ENCODE measurements around the gene TBC1D22B.
"Not testable (repeated sequence)": the region's sequence is repeated elsewhere in the genome, so short reads cannot be mapped to it uniquely, and the experiment has no call there.

Gene TBC1D22B

DNA sequence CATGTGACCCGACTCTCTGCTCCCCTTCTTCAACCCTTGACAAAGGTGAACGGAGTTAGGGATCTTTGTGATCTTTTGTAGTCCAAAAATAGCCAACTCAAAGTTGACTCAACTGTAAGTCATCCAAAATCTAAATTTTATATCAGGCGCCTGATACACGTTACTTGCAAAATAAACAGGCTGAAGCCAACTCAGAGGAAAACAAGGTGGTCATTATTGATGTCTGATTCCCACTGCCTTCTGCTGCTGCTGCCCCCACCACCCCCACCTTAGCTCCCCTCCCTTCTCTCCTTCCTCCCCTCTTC, 83.0 kb downstream of the TBC1D22B start:
- Histone ChIP-seq H3K23ac (ENCODE audit: low read length) (no peak overlapping the region), H3K4me1 (ENCODE audit: control insufficient read depth in 1 of 2, insufficient read depth in 2 of 2, low read length in 2 of 2) (no peaks in the 10 kb centered on the region), H2BK12ac (ENCODE audit: low read length) (no peak overlapping the region), H3K27ac (ENCODE audit: low read depth, low read length) (no peak overlapping the region), H3K14ac (ENCODE audit: low read length) (no peak overlapping the region), H3K79me1 (ENCODE audit: low read length) (no peaks in the 10 kb centered on the region), H2AFZ (ENCODE audit: insufficient read depth, low read length, poor library complexity) (no peak overlapping the region), H3K79me2 (ENCODE audit: control insufficient read depth, insufficient read depth, low read length, poor library complexity) (no peaks in the 10 kb centered on the region), H3K27me3 (ENCODE audit: insufficient read depth, low read length) (no peaks in the 10 kb centered on the region), H2AK5ac (ENCODE audit: low read length) (no peak overlapping the region), H2BK5ac (ENCODE audit: low read depth, low read length, poor library complexity) (no peak overlapping the region), H3K18ac (ENCODE audit: low read length) (no peak overlapping the region), H3K4me3 (ENCODE audit: low read depth, low read length) (no peak overlapping the region), H2BK120ac (ENCODE audit: insufficient read depth, low read length, poor library complexity) (no peak overlapping the region), H3K9me3 (ENCODE audit: insufficient read depth, low read depth, low read length) (no peaks in the 10 kb centered on the region), H4K8ac (ENCODE audit: low read depth, low read length) (no peak overlapping the region), H3K4ac (ENCODE audit: low read depth, low read length) (no peak overlapping the region), H3K4me2 (ENCODE audit: low read length) (no peak overlapping the region), H4K91ac (ENCODE audit: low read depth, low read length) (no peak overlapping the region), H4K12ac (ENCODE audit: low read depth, low read length) (no peak overlapping the region), H3K36me3 (ENCODE audit: control insufficient read depth in 1 of 2, insufficient read depth in 2 of 2, low read length in 2 of 2) (no peaks in the 10 kb centered on the region), H3K9ac (ENCODE audit: low read length) (no peak overlapping the region)
- DNase-seq, result no peak
- WGBS (ENCODE audit: extremely low coverage, insufficient coverage, insufficient read length), result no CpG with 5 or more reads among the region's 4 CpGs

DNA sequence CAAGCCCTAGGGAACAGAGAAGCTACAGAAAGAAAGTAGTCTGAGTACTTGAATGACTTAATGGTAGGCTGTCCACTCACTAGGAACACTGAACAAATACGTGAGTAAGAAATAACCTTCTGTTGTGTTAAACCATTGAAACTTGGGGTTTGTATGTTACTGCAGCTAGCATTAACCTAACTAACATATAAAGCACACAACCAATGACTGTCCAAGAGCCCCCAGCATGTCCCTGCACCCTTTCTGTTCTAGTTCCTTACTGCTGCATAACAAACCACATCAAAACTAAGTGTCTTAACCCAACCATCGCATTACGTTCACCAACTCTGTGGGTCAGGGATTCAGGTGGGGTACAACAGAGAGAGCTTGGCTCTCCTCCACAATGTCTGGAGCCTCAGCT, 85.7 kb downstream of the TBC1D22B start:
- no peak for DNase-seq
- Histone ChIP-seq H3K36me3 (ENCODE audit: control insufficient read depth in 1 of 2, insufficient read depth in 2 of 2, low read length in 2 of 2) (no peaks in the 10 kb centered on the region), H4K12ac (ENCODE audit: low read depth, low read length) (no peak overlapping the region), H3K4me1 (ENCODE audit: control insufficient read depth in 1 of 2, insufficient read depth in 2 of 2, low read length in 2 of 2) (no peaks in the 10 kb centered on the region), H3K27me3 (ENCODE audit: insufficient read depth, low read length) (no peaks in the 10 kb centered on the region), H3K79me2 (ENCODE audit: control insufficient read depth, insufficient read depth, low read length, poor library complexity) (no peaks in the 10 kb centered on the region), H3K27ac (ENCODE audit: low read depth, low read length) (no peak overlapping the region), H2BK5ac (ENCODE audit: low read depth, low read length, poor library complexity) (no peak overlapping the region), H3K79me1 (ENCODE audit: low read length) (no peaks in the 10 kb centered on the region), H4K8ac (ENCODE audit: low read depth, low read length) (no peak overlapping the region), H3K9ac (ENCODE audit: low read length) (no peak overlapping the region), H3K23ac (ENCODE audit: low read length) (no peak overlapping the region), H2BK120ac (ENCODE audit: insufficient read depth, low read length, poor library complexity) (no peak overlapping the region), H2AFZ (ENCODE audit: insufficient read depth, low read length, poor library complexity) (no peak overlapping the region), H2BK12ac (ENCODE audit: low read length) (no peak overlapping the region), H3K4me3 (ENCODE audit: low read depth, low read length) (no peak overlapping the region), H3K18ac (ENCODE audit: low read length) (no peak overlapping the region), H4K91ac (ENCODE audit: low read depth, low read length) (no peak overlapping the region), H3K9me3 (ENCODE audit: insufficient read depth, low read depth, low read length) (no peaks in the 10 kb centered on the region), H2AK5ac (ENCODE audit: low read length) (no peak overlapping the region), H3K4ac (ENCODE audit: low read depth, low read length) (no peak overlapping the region), H3K4me2 (ENCODE audit: low read length) (no peak overlapping the region), H3K14ac (ENCODE audit: low read length) (no peak overlapping the region)
- WGBS (ENCODE audit: extremely low coverage, insufficient coverage, insufficient read length), result no CpG with 5 or more reads among the region's 3 CpGs

DNA sequence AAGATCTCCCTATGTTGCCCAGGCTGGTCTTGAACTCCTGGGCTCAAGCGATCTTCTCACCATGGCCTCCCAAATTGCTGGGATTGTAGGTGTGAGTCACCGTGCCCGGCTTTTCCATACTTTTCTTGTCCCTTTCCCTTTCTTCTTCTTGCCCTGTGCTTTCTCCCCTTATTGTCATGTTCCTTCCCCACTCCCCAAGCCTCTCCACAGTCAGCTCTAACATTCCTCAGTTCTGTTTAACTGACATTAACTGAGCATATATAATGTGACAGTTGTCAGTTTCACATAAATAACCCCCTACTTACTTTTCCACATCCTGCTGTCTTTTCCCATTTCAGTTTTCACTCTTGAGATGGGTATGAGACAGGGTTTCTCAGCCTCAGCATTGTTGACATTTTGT, 86.7 kb downstream of the TBC1D22B start:
- no peak overlapping the region for H3K4me2 ChIP-seq (ENCODE audit: low read length)
- no peak overlapping the region for H3K23ac ChIP-seq (ENCODE audit: low read length)
- H3K27ac ChIP-seq (ENCODE audit: low read depth, low read length), result no peak overlapping the region
- no peak overlapping the region for H3K4me3 ChIP-seq (ENCODE audit: low read depth, low read length)
- H3K36me3 ChIP-seq (ENCODE audit: control insufficient read depth in 1 of 2, insufficient read depth in 2 of 2, low read length in 2 of 2), result no peaks in the 10 kb centered on the region
- no peak overlapping the region for H4K91ac ChIP-seq (ENCODE audit: low read depth, low read length)
- no peaks in the 10 kb centered on the region for H3K79me2 ChIP-seq (ENCODE audit: control insufficient read depth, insufficient read depth, low read length, poor library complexity)
- no peak overlapping the region for H3K18ac ChIP-seq (ENCODE audit: low read length)
- no peak overlapping the region for H3K9ac ChIP-seq (ENCODE audit: low read length)
- no peak for DNase-seq
- no peaks in the 10 kb centered on the region for H3K79me1 ChIP-seq (ENCODE audit: low read length)
- H2AK5ac ChIP-seq (ENCODE audit: low read length), result no peak overlapping the region
- H3K9me3 ChIP-seq (ENCODE audit: insufficient read depth, low read depth, low read length), result no peaks in the 10 kb centered on the region
- no peaks in the 10 kb centered on the region for H3K4me1 ChIP-seq (ENCODE audit: control insufficient read depth in 1 of 2, insufficient read depth in 2 of 2, low read length in 2 of 2)
- WGBS (ENCODE audit: extremely low coverage, insufficient coverage, insufficient read length), result no CpG with 5 or more reads among the region's 3 CpGs
- no peak overlapping the region for H2AFZ ChIP-seq (ENCODE audit: insufficient read depth, low read length, poor library complexity)
- no peak overlapping the region for H2BK5ac ChIP-seq (ENCODE audit: low read depth, low read length, poor library complexity)
- H2BK12ac ChIP-seq (ENCODE audit: low read length), result no peak overlapping the region
- H3K27me3 ChIP-seq (ENCODE audit: insufficient read depth, low read length), result no peaks in the 10 kb centered on the region
- no peak overlapping the region for H3K4ac ChIP-seq (ENCODE audit: low read depth, low read length)
- no peak overlapping the region for H4K12ac ChIP-seq (ENCODE audit: low read depth, low read length)
- H2BK120ac ChIP-seq (ENCODE audit: insufficient read depth, low read length, poor library complexity), result no peak overlapping the region
- H4K8ac ChIP-seq (ENCODE audit: low read depth, low read length), result no peak overlapping the region
- no peak overlapping the region for H3K14ac ChIP-seq (ENCODE audit: low read length)

DNA sequence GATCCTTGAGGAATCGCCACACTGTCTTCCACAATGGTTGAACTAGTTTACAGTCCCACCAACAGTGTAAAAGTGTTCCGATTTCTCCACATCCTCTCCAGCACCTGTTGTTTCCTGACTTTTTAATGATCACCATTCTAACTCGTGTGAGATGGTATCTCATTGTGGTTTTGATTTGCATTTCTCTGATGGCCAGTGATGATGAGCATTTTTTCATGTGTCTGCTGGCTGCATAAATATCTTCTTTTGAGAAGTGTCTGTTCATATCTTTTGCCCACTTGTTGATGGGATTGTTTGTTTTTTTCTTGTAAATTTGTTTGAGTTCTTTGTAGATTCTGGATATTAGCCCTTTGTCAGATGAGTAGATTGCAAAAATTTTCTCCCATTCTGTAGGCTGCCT, 88.2 kb downstream of the TBC1D22B start:
- H3K14ac ChIP-seq (ENCODE audit: low read length); H3K23ac ChIP-seq (ENCODE audit: low read length); H3K9me3 ChIP-seq (ENCODE audit: insufficient read depth, low read depth, low read length); H4K12ac ChIP-seq (ENCODE audit: low read depth, low read length); H4K91ac ChIP-seq (ENCODE audit: low read depth, low read length); H3K4me3 ChIP-seq (ENCODE audit: low read depth, low read length); H3K18ac ChIP-seq (ENCODE audit: low read length); H2BK12ac ChIP-seq (ENCODE audit: low read length); H3K4me1 ChIP-seq (ENCODE audit: control insufficient read depth in 1 of 2, insufficient read depth in 2 of 2, low read length in 2 of 2); DNase-seq; H2BK120ac ChIP-seq (ENCODE audit: insufficient read depth, low read length, poor library complexity); H3K36me3 ChIP-seq (ENCODE audit: control insufficient read depth in 1 of 2, insufficient read depth in 2 of 2, low read length in 2 of 2); H3K9ac ChIP-seq (ENCODE audit: low read length); H3K27ac ChIP-seq (ENCODE audit: low read depth, low read length); H3K27me3 ChIP-seq (ENCODE audit: insufficient read depth, low read length); H2BK5ac ChIP-seq (ENCODE audit: low read depth, low read length, poor library complexity); H2AK5ac ChIP-seq (ENCODE audit: low read length); H3K4me2 ChIP-seq (ENCODE audit: low read length); H2AFZ ChIP-seq (ENCODE audit: insufficient read depth, low read length, poor library complexity); H3K79me2 ChIP-seq (ENCODE audit: control insufficient read depth, insufficient read depth, low read length, poor library complexity); H3K4ac ChIP-seq (ENCODE audit: low read depth, low read length); H3K79me1 ChIP-seq (ENCODE audit: low read length); H4K8ac ChIP-seq (ENCODE audit: low read depth, low read length): not testable (repeated sequence)
- WGBS (ENCODE audit: extremely low coverage, insufficient coverage, insufficient read length), result no CpG with 5 or more reads among the region's 3 CpGs

DNA sequence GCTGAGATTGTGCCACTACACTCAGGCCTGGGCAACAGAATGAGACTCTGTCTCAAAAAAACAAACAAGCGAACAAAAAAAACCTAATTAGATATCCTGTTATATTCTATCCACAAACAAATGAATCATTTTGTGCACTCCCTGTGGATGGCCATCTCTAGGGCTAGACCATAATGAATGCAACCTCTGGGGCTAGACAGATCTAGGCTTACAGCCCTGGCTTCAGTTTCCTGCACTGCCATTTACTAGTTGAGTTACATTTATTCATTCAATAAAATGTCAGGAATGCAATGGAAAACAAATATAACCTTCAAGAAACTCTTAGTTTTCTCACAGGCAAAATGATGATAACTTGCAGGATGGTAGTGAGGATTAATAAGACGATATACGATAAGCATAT, 89.6 kb downstream of the TBC1D22B start:
- Histone ChIP-seq H3K4ac (ENCODE audit: low read depth, low read length) (no peak overlapping the region), H3K27me3 (ENCODE audit: insufficient read depth, low read length) (no peaks in the 10 kb centered on the region), H4K12ac (ENCODE audit: low read depth, low read length) (no peak overlapping the region), H3K27ac (ENCODE audit: low read depth, low read length) (no peak overlapping the region), H3K36me3 (ENCODE audit: control insufficient read depth in 1 of 2, insufficient read depth in 2 of 2, low read length in 2 of 2) (no peaks in the 10 kb centered on the region), H3K18ac (ENCODE audit: low read length) (no peak overlapping the region), H3K4me2 (ENCODE audit: low read length) (no peak overlapping the region), H2BK120ac (ENCODE audit: insufficient read depth, low read length, poor library complexity) (no peak overlapping the region), H3K23ac (ENCODE audit: low read length) (no peak overlapping the region), H3K14ac (ENCODE audit: low read length) (no peak overlapping the region), H2BK12ac (ENCODE audit: low read length) (no peak overlapping the region), H3K4me3 (ENCODE audit: low read depth, low read length) (no peak overlapping the region), H2BK5ac (ENCODE audit: low read depth, low read length, poor library complexity) (no peak overlapping the region), H2AFZ (ENCODE audit: insufficient read depth, low read length, poor library complexity) (no peak overlapping the region), H3K79me2 (ENCODE audit: control insufficient read depth, insufficient read depth, low read length, poor library complexity) (no peaks in the 10 kb centered on the region), H3K79me1 (ENCODE audit: low read length) (no peaks in the 10 kb centered on the region), H2AK5ac (ENCODE audit: low read length) (no peak overlapping the region), H3K4me1 (ENCODE audit: control insufficient read depth in 1 of 2, insufficient read depth in 2 of 2, low read length in 2 of 2) (no peaks in the 10 kb centered on the region), H4K91ac (ENCODE audit: low read depth, low read length) (no peak overlapping the region), H3K9me3 (ENCODE audit: insufficient read depth, low read depth, low read length) (no peaks in the 10 kb centered on the region), H4K8ac (ENCODE audit: low read depth, low read length) (no peak overlapping the region), H3K9ac (ENCODE audit: low read length) (no peak overlapping the region)
- no CpG with 5 or more reads among the region's 3 CpGs for WGBS (ENCODE audit: extremely low coverage, insufficient coverage, insufficient read length)
- no peak for DNase-seq

Measured in trophoblast cell (in vitro differentiated cells and primary cell).